KMS-11 (cell line): ENCODE data around the gene CRTC3.

Experiments
- H2AFZ ChIP-seq: fragments of 200-600 bp; sonication (generic); 2 replicates; pipeline ENCODE4 v1.6.1; 2016; ENCODE audit warnings: antibody characterized with exemption, mixed run types, low read depth
- H3K27ac ChIP-seq: fragments of 200-600 bp; sonication (generic); 2 replicates; pipeline ENCODE4 v1.6.1; 2016; ENCODE audit warnings: mild to moderate bottlenecking, mixed run types
- H3K27me3 ChIP-seq: fragments of 200-600 bp; sonication (generic); 2 replicates; pipeline ENCODE4 v1.6.1; 2017; ENCODE audit warnings: mild to moderate bottlenecking, low read depth, mixed run types, moderate library complexity; ENCODE audit not compliant: insufficient read depth
- H3K36me3 ChIP-seq: fragments of 200-600 bp; sonication (generic); 2 replicates; pipeline ENCODE4 v1.6.1; 2017; ENCODE audit warnings: mild to moderate bottlenecking, mixed run types; ENCODE audit not compliant: insufficient read depth
- H3K4me1 ChIP-seq: fragments of 200-600 bp; sonication (generic); 2 replicates; pipeline ENCODE4 v1.6.1; 2016; ENCODE audit warnings: mild to moderate bottlenecking, low read depth, mixed run types; ENCODE audit not compliant: poor library complexity, severe bottlenecking
- H3K4me2 ChIP-seq: fragments of 200-600 bp; sonication (generic); 2 replicates; pipeline ENCODE4 v1.7.0; 2016; ENCODE audit warnings: mild to moderate bottlenecking, mixed run types
- H3K4me3 ChIP-seq: fragments of 200-600 bp; sonication (generic); IDR thresholded peaks from 2 replicates; pipeline ENCODE4 v1.6.1; 2017; ENCODE audit warnings: low read depth, low read length, mixed read lengths; ENCODE audit not compliant: insufficient read depth
- H3K79me2 ChIP-seq: fragments of 200-600 bp; sonication (generic); 2 replicates; pipeline ENCODE4 v1.6.1; 2016; ENCODE audit warnings: low read depth, mixed run types; ENCODE audit not compliant: insufficient read depth
- H3K9ac ChIP-seq: fragments of 200-600 bp; sonication (generic); 2 replicates; pipeline ENCODE4 v1.6.1; 2016; ENCODE audit warnings: mild to moderate bottlenecking, mixed run types
- H4K20me1 ChIP-seq: fragments of 200-600 bp; sonication (generic); 2 replicates; pipeline ENCODE4 v1.6.1; 2016; ENCODE audit warnings: mild to moderate bottlenecking, mixed run types; ENCODE audit not compliant: insufficient read depth
- CTCF ChIP-seq: fragments of 200-600 bp; sonication (generic); conservative IDR thresholded peaks from 2 replicates; pipeline ENCODE4 v1.6.1; 2017; ENCODE audit warnings: low read depth, mild to moderate bottlenecking, antibody characterized with exemption, low read length, moderate library complexity, mixed read lengths

The CRTC3 gene

GRCh38 chr15:90562669-90563068 lies 32.9 kb downstream of the CRTC3 start:
- Histone ChIP-seq H3K4me1 (no peaks in the 10 kb centered on the region), H3K4me3 (no peak overlapping the region), H3K36me3 (no peaks in the 10 kb centered on the region), H2AFZ (no peak overlapping the region), H3K27me3 (no peaks in the 10 kb centered on the region), H3K4me2 (no peak overlapping the region), H3K9ac (no peak overlapping the region), H4K20me1 (no peaks in the 10 kb centered on the region), H3K79me2 (no peaks in the 10 kb centered on the region), H3K27ac (no peak overlapping the region)
- TF ChIP-seq CTCF, result no peak

DNA sequence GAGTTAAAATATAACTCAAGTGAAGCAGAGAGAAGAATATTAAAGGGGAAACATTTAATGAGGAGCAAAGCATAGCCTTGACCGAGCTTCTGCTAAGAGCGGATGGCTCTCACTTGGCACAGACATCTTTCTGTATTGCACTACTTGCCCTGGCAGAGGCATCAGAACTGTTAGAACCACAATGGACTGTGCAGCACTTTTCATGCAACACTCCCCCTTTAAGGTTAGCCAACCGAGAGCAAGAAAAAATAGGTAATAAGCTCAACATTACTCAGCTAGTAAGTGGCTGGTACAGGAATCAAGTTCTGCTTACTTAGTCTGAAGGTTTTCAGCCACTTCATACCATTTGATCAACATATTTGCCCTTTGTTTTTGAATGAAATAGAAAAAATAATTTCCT lies 33.7 kb downstream of the CRTC3 start:
- Histone ChIP-seq H3K4me3 (no peak overlapping the region), H2AFZ (no peak overlapping the region), H3K36me3 (no peaks in the 10 kb centered on the region), H3K4me1 (no peaks in the 10 kb centered on the region), H4K20me1 (no peaks in the 10 kb centered on the region), H3K4me2 (no peak overlapping the region), H3K27me3 (no peaks in the 10 kb centered on the region), H3K79me2 (no peaks in the 10 kb centered on the region), H3K27ac (no peak overlapping the region), H3K9ac (no peak overlapping the region)
- no peak for TF ChIP-seq CTCF

DNA sequence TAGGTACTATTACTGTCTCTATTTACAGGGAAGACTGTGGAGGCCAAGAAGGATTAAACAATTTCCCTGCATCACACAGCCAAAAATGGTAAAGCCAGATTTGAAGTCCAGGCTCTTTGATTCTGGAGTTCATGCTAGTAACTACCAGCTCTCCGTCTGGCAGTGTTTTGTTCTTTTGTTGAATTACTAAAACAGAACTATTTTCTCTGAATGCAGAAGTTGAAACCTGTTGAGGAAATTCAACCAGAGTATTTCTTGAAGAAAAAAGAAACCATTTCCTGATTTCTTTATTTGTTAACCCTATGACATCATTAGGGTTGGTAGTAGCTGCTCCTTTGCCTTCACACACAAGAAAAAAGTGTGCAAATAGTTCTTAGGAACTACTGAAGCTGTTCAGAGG lies 34.3 kb downstream of the CRTC3 start:
- Histone ChIP-seq H3K79me2 (no peaks in the 10 kb centered on the region), H2AFZ (no peak overlapping the region), H3K9ac (no peak overlapping the region), H3K4me2 (no peak overlapping the region), H3K27me3 (no peaks in the 10 kb centered on the region), H3K4me3 (no peak overlapping the region), H3K36me3 (no peaks in the 10 kb centered on the region), H3K27ac (no peak overlapping the region), H4K20me1 (no peaks in the 10 kb centered on the region), H3K4me1 (no peaks in the 10 kb centered on the region)
- TF ChIP-seq CTCF, result no peak

GRCh38 chr15:90564590-90564989 lies 34.9 kb downstream of the CRTC3 start:
- no peak overlapping the region for H3K9ac ChIP-seq
- H2AFZ ChIP-seq, result no peak overlapping the region
- no peak overlapping the region for H3K4me2 ChIP-seq
- no peak for TF ChIP-seq CTCF
- H3K4me1 ChIP-seq, result no peaks in the 10 kb centered on the region
- no peaks in the 10 kb centered on the region for H3K36me3 ChIP-seq
- no peak overlapping the region for H3K27ac ChIP-seq
- no peaks in the 10 kb centered on the region for H3K79me2 ChIP-seq
- no peaks in the 10 kb centered on the region for H3K27me3 ChIP-seq
- no peak overlapping the region for H3K4me3 ChIP-seq
- no peaks in the 10 kb centered on the region for H4K20me1 ChIP-seq

GRCh38 chr15:90565866-90566265 lies 36.1 kb downstream of the CRTC3 start:
- TF ChIP-seq CTCF, result no peak
- H3K27me3 ChIP-seq, result no peaks in the 10 kb centered on the region
- no peak overlapping the region for H3K4me2 ChIP-seq
- H4K20me1 ChIP-seq, result no peaks in the 10 kb centered on the region
- H3K36me3 ChIP-seq, result no peaks in the 10 kb centered on the region
- H2AFZ ChIP-seq, result no peak overlapping the region
- no peak overlapping the region for H3K27ac ChIP-seq
- H3K4me3 ChIP-seq, result no peak overlapping the region
- no peak overlapping the region for H3K9ac ChIP-seq
- no peaks in the 10 kb centered on the region for H3K79me2 ChIP-seq
- H3K4me1 ChIP-seq, result no peaks in the 10 kb centered on the region
